Naive B cell (primary cell): Measurements from ENCODE around the gene DTNB. TPM values are rescaled to one million over a fixed set of nuclear protein-coding genes. Genes with fewer than 3 reads are reported as not detected.
A peak's percentile ranks its signal among the peaks of the same experiment; 100 is the strongest.

Experiments used
- ATAC-seq, 2 donors: fragments of 150-1000 bp; cut with Tn5 transposase; 2 replicates each; pipeline ENCODE4 v1.10.0; 2021; ENCODE audit warnings: low read depth in 2 of 2, mild to moderate bottlenecking in 2 of 2, moderate library complexity in 2 of 2
- DNase-seq: peaks from one replicate; pipeline ENCODE4 v3.0.0; 2022
- H3K27ac Mint-ChIP-seq, 6 donors: one replicate each; pipeline ENCODE4 v1.8.0; 2020 to 2022; ENCODE audit warnings: mild to moderate bottlenecking in 6 of 6, mixed read lengths in 6 of 6, moderate library complexity in 5 of 6, inconsistent platforms in 2 of 6
- H3K27me3 Mint-ChIP-seq, 3 donors: one replicate each; pipeline ENCODE4 v1.8.0; 2021 to 2022; ENCODE audit warnings: mixed read lengths in 3 of 3, mild to moderate bottlenecking in 1 of 3
- H3K36me3 Mint-ChIP-seq, 2 donors: one replicate each; pipeline ENCODE4 v1.8.0; 2020 to 2022; ENCODE audit warnings: mixed read lengths in 2 of 2, inconsistent platforms in 1 of 2, mild to moderate bottlenecking in 1 of 2
- H3K4me1 Mint-ChIP-seq, 3 donors: one replicate each; pipeline ENCODE4 v1.8.0; 2020 to 2022; ENCODE audit warnings: mixed read lengths in 3 of 3, inconsistent platforms in 1 of 3, mild to moderate bottlenecking in 1 of 3, moderate library complexity in 1 of 3
- H3K4me3 Mint-ChIP-seq, 8 donors: one replicate each; pipeline ENCODE4 v1.8.0; 2020 to 2022; ENCODE audit warnings: mild to moderate bottlenecking in 8 of 8, mixed read lengths in 8 of 8, moderate library complexity in 8 of 8, inconsistent platforms in 2 of 8
- H3K9me3 Mint-ChIP-seq, 7 donors: one replicate each; pipeline ENCODE4 v1.8.0; 2020 to 2022; ENCODE audit warnings: mixed read lengths in 7 of 7, mild to moderate bottlenecking in 5 of 7, inconsistent platforms in 2 of 7, moderate library complexity in 1 of 7
- polyA plus RNA-seq, 6 donors: library from polyadenylated mRNA; unstranded; fragments of 300-500 nt; fragmentation: Illumina TruSeq; gene quantifications; one replicate each; pipeline ENCODE4 v1.2.3, GENCODE V29; 2021; ENCODE audit warnings: low read depth in 6 of 6

The DTNB gene
- polyA plus RNA-seq, 6 donors from 2014 or later = 7.8 to 25.4 (median 16.1) TPM

DNA sequence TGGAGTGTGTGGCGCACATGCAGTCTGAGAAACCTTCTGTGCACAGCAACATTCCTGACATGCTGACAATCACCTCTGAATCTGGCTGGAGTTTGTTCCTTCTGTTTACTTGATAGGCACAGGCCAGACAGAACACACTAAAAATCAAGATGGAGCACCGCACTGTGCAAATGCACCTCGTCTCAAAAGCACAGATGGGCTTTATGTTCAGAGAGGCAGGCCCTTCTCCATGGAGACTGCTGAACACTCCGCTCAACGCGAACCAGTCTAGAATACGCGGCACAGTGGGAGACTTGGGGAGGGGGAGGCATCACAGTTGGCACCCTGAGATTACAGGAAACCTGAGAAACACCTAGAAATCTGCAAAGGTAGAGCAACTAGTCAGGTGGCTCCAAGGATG is 273.2 kb downstream of the DTNB start:
- Mint-ChIP-seq H3K4me3 (peak overlapping the region in 1 of 8 donors; percentile 41), H3K9me3 (no peaks in the 10 kb centered on the region), H3K36me3 (no peaks in the 10 kb centered on the region), H3K27ac (peak overlapping the region in 5 of 6 donors; percentile 19 to 96 (median 66)), H3K27me3 (no peaks in the 10 kb centered on the region), H3K4me1 (peaks cover 47 to 76% (median 52%) of the 10 kb centered on the region in 3 donors)
- no peak for DNase-seq
- ATAC-seq = no peak

DNA sequence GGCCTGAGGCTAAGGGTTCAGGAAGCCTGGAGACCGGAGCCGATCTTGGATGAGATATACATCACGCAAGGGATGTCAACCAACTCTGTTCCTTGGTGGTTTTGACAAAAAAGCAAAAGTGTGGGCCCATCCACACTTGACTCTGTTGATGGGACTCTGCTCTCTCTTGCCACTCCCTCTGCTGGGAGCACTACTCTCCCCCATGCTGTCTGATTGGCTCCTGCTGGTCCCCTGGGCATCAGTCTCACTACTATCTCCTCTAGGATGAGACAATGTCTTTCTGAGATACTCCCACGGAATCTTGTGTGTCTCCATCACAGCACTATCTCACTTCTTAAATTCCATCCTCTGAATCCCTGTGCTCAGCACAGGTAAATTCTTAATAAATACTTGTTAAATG is 274.8 kb downstream of the DTNB start:
- ATAC-seq = no peak
- peak overlapping the region in 1 of 8 donors; percentile 65 for H3K4me3 Mint-ChIP-seq
- H3K4me1 Mint-ChIP-seq = peaks cover 38 to 61% (median 42%) of the 10 kb centered on the region in 3 donors

DNA sequence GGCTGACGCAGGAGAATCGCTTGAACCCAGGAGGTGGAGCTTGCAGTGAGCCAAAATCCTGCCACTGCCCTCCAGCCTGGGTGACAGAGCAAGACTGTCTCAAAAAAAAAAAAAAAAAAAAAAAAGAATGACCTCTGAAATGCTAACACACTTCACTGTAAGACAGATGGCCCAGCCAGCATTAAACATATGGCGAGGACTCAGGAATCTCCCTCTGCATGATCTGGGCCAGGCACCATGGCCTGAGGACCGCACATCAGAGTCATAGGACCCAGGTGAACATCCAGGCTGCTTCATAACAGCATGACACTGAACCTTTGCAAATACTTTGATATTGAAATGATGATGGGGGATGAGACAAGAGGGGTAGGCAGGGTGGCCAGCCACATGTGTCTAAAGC is 275.6 kb downstream of the DTNB start:
- H3K36me3 Mint-ChIP-seq = no peaks in the 10 kb centered on the region
- H3K4me3 Mint-ChIP-seq = peak overlapping the region in 1 of 8 donors; percentile 49
- DNase-seq (no peak), ATAC-seq (no peak)
- H3K4me1 Mint-ChIP-seq = peaks cover 32 to 53% (median 34%) of the 10 kb centered on the region in 3 donors
- H3K27me3 Mint-ChIP-seq = no peaks in the 10 kb centered on the region
- H3K9me3 Mint-ChIP-seq = no peaks in the 10 kb centered on the region
- peak overlapping the region in 5 of 6 donors; percentile 8 to 62 (median 36) for H3K27ac Mint-ChIP-seq

More for the DNA sequence above, 274.8 kb downstream of the DTNB start:
- H3K27me3 Mint-ChIP-seq = no peaks in the 10 kb centered on the region
- no peak for DNase-seq
- peak overlapping the region in 2 of 6 donors; percentile 36 to 47 for H3K27ac Mint-ChIP-seq
- H3K9me3 Mint-ChIP-seq = no peaks in the 10 kb centered on the region
- H3K36me3 Mint-ChIP-seq = no peaks in the 10 kb centered on the region

DNA sequence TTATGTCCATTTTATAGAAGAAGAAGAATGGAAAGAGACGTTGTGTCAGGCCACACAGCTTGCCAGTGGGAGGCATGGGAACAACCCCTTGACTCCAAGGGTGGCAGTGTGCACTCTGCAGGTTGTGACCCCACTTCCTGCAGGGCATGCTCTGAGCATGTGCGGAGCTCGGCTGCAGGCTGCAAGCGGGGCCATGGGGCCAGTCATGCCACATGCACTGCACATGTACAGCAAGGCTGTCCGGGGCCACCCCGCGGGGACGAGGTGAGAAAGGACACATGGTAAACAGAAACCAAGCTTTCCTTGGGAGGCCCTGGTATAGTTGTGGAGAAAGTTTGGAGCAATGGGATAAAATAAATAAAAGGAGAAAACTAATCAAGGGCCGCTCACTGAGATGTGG is 284.2 kb downstream of the DTNB start:
- Mint-ChIP-seq H3K27me3 (no peaks in the 10 kb centered on the region), H3K36me3 (peaks cover 10 to 39% of the 10 kb centered on the region in 2 donors)

DNA sequence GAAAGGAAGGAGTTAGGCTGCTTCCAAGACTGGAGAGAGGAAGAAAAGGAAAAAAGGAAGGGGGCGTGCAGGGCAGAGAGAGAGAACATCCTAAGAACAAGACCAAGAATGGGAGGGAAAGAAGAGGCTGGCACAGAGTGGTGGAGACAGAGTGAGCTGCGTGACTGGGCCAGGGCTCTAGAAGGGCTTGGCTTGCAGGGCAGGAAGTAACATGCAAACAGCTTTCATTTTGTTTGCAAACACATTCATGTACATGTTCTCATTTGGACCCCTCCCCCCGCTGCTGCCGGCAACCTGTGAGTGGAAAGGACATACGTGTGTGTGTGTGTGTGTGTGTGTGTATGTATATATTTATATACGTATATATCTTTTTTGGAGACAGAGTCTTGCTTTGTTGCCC is 284.9 kb downstream of the DTNB start:
- Mint-ChIP-seq H3K27me3 (no peaks in the 10 kb centered on the region), H3K4me3 (peak overlapping the region in 2 of 8 donors; percentile 32 to 53), H3K36me3 (peaks cover 10 to 40% of the 10 kb centered on the region in 2 donors), H3K27ac (peak overlapping the region in 4 of 6 donors; percentile 27 to 75 (median 63)), H3K4me1 (peaks cover 7 to 15% (median 8%) of the 10 kb centered on the region in 3 donors), H3K9me3 (no peaks in the 10 kb centered on the region)
- DNase-seq = no peak
- ATAC-seq = no peak

More for the DNA sequence above, 284.2 kb downstream of the DTNB start:
- H3K27ac Mint-ChIP-seq = peak overlapping the region in 1 of 6 donors; percentile 52
- peaks cover 7 to 15% (median 8%) of the 10 kb centered on the region in 3 donors for H3K4me1 Mint-ChIP-seq
- ATAC-seq (no peak), DNase-seq (no peak)
- no peaks in the 10 kb centered on the region for H3K9me3 Mint-ChIP-seq
- H3K4me3 Mint-ChIP-seq = no peak overlapping the region

DNA sequence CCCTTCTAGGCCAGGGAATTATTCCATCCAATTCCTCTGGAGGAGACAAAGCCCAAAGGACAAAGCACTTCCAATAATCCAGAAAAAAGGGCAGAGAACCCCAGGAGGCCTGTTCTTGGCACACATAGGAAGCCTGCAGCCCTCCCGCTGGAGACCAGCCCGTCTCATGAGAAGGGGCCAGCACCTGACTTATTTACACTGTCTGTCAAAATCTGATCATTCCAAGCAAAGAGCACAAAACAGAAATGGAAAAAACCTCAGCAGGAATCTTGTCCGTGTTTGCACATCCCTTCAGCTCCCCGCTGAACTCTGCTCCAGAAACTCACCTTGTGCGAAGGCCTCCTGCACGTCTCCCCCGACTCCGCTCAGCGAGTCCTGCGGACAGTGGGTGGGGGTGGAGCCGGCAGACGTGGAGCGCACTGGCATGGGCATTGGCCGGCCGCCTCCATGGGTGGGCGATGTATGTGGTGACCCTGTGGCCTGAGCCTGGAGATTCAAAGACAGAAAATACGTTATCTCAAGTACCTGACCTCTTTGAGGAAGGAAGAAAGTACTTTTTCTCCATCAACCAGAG is 285.4 kb downstream of the DTNB start:
- Mint-ChIP-seq H3K27ac (peak overlapping the region in 3 of 6 donors; percentile 27 to 74 (median 74)), H3K27me3 (no peaks in the 10 kb centered on the region), H3K36me3 (peaks cover 10 to 40% of the 10 kb centered on the region in 2 donors), H3K4me3 (peak overlapping the region in 1 of 8 donors; percentile 53), H3K9me3 (no peaks in the 10 kb centered on the region), H3K4me1 (peaks cover 7 to 15% (median 8%) of the 10 kb centered on the region in 3 donors)
- no peak for ATAC-seq
- no peak for DNase-seq

DNA sequence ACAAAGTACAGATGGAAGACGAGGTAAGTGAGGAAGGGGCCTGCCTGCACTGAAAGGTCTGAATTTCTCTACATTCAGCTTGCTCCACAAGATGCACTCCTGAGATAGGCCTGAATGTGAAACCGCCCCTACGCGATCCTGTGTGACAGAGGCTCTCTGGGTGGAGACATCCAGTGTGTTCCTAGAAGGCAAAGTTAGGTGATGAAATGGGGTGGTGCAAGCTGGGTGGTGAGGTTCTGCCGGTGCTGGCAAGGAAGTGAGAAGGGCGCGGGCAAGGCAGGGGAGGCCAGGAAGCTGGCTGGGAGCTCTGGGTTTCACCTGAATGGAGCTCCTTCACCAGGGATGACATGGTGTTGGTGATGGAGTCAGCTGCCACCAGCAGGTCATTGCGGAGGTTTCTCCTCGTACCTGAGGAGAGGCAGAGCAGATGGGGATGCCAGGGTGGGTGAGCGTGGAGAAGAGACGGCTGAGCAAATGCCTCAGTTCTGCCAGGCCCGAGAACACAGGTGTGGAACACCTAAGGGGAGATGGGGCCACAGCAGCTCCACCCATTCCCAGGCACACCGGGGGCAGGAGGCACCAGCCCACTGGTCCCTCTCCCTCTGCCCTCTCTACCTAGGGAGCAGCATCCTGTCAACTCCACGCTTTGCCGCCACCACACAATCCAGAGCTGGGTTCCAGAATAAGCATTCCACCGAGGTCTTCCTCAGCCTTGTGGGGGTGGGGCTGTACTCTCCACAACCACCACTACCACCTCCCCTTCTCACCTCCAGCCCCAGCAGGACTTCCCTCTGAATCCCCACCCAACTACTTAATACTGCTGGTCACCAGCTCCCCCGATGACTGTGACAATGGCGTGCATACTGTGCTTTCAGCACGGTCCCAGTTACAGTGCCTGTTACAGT is 286.2 kb downstream of the DTNB start:
- DNase-seq (no peak), ATAC-seq (no peak)
- peaks cover 10 to 40% of the 10 kb centered on the region in 2 donors for H3K36me3 Mint-ChIP-seq
- peak overlapping the region in 2 of 6 donors; percentile 4 to 42 for H3K27ac Mint-ChIP-seq
- no peaks in the 10 kb centered on the region for H3K9me3 Mint-ChIP-seq
- H3K4me3 Mint-ChIP-seq = no peak overlapping the region
- H3K4me1 Mint-ChIP-seq = peaks cover 7 to 15% (median 8%) of the 10 kb centered on the region in 3 donors
- no peaks in the 10 kb centered on the region for H3K27me3 Mint-ChIP-seq

DNA sequence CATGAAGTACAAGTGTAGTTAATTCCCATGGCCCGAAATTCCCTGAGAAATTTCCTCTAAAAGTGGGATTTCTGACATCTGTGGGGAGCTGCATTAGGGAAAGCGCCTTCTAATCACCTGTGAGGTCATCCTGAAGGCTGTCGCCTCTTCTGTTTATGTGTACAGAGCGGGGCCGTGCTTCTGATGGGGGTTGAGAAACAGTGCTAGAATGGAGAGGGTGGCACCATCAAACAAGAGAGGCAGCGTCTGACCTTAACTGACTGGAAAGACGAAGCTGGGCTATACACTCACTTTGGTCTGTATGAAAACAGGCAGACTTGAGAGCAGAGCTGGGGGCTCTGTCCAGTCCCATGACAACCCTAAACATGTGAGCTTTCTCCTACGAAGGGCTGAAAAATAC is 287.5 kb downstream of the DTNB start:
- H3K27me3 Mint-ChIP-seq = no peaks in the 10 kb centered on the region
- DNase-seq = no peak
- no peaks in the 10 kb centered on the region for H3K9me3 Mint-ChIP-seq
- H3K36me3 Mint-ChIP-seq = peaks cover 10 to 32% of the 10 kb centered on the region in 2 donors
- peaks cover 8 to 14% (median 12%) of the 10 kb centered on the region in 3 donors for H3K4me1 Mint-ChIP-seq
- H3K4me3 Mint-ChIP-seq = no peak overlapping the region
- H3K27ac Mint-ChIP-seq = no peak overlapping the region
- ATAC-seq = no peak

DNA sequence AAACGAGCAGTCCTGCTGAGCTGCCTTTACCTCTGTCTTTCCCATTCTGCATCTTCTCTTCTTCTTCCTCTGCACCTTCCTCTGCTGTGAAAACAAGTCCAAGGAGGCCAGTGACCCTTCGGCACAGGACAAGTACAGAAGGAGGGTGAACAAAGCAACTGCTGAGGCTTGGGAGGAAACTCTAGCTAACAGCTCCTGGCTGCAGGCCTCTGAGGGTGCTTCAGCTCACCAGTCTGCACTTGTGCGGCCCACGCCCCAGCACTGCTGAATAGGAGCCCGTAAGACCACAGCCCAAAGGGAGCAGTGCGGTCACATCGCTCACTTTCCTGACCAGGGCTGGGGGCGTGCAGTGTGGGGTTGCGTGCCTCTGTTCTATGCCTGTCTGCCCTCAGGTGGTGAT is 289.6 kb downstream of the DTNB start:
- Mint-ChIP-seq H3K9me3 (peaks cover 0 to 1% (median 0%) of the 10 kb centered on the region in 7 donors), H3K27ac (no peak overlapping the region), H3K4me3 (no peak overlapping the region), H3K27me3 (no peaks in the 10 kb centered on the region), H3K36me3 (peaks cover 10 to 32% of the 10 kb centered on the region in 2 donors), H3K4me1 (peaks cover 12 to 20% (median 17%) of the 10 kb centered on the region in 3 donors)
- ATAC-seq (no peak), DNase-seq (no peak)

DNA sequence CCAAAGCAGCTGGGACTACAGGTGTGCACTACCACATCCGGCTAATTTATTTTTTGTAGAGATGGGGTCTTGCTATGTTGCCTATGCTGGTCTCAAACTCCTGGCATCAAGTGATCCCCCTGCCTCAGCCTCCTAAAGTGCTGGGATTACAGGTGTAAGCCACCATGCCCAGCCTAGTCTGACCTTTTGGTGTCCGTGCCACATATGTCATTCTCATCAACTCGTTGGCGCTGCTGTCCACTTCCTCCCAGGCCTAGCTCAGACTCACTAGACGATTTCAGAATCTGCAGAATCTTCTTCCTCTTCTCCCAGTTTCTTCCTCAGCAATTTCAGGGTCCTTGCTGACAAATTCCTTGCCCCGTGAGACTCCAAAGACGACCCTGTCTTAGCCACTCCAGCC is 291.9 kb downstream of the DTNB start:
- peaks cover 3 to 11% of the 10 kb centered on the region in 2 donors for H3K36me3 Mint-ChIP-seq
- ATAC-seq = no peak
- peaks cover 0 to 3% (median 0%) of the 10 kb centered on the region in 7 donors for H3K9me3 Mint-ChIP-seq
- H3K4me3 Mint-ChIP-seq = no peak overlapping the region
- no peak for DNase-seq
- H3K27ac Mint-ChIP-seq = peak overlapping the region in 1 of 6 donors; percentile 62
- H3K27me3 Mint-ChIP-seq = no peaks in the 10 kb centered on the region
- peaks cover 16 to 33% (median 33%) of the 10 kb centered on the region in 3 donors for H3K4me1 Mint-ChIP-seq

DNA sequence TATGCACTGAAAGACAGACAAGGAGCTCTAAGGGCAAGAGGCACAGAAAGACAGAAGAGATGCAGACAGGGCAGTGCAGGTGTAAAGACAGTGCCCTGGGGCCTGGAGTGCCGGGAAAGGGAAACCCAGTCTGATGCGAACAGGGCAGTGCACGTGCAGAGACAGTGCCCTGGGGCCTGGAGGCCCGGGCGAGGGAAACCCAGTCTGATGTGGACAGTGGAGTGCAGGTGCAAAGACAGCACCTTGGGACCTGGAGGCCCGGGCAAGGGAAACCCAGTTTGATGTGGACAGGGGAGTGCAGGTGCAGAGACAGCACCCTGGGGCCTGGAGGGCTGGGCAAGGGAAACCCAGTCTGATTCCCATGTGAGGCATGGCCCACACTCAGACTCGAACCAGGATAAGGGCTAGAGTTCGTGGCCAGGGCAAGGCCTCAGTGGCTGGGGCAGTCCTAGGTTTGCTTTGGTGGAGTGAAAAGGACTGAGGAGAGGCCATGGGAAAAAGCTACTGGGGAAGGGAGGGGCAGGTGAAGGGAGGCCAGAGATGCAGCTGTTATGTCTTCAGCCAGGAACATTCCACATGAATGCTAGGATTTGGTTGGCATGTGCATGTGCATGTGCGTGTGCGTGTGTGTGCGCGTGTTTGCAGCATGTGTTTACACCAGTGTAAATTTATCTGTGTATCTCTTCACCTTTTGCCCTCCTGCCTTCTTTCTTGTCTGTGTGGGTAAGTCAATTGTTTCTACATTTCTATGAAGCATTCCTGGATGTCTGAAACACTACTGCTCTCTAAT is 292.6 kb downstream of the DTNB start:
- Mint-ChIP-seq H3K4me1 (peaks cover 20 to 39% (median 39%) of the 10 kb centered on the region in 3 donors), H3K36me3 (peaks cover 0 to 7% of the 10 kb centered on the region in 2 donors), H3K9me3 (peaks cover 0 to 3% (median 0%) of the 10 kb centered on the region in 7 donors), H3K27me3 (no peaks in the 10 kb centered on the region), H3K27ac (peak overlapping the region in 1 of 6 donors; percentile 56), H3K4me3 (no peak overlapping the region)
- ATAC-seq (no peak), DNase-seq (no peak)

DNA sequence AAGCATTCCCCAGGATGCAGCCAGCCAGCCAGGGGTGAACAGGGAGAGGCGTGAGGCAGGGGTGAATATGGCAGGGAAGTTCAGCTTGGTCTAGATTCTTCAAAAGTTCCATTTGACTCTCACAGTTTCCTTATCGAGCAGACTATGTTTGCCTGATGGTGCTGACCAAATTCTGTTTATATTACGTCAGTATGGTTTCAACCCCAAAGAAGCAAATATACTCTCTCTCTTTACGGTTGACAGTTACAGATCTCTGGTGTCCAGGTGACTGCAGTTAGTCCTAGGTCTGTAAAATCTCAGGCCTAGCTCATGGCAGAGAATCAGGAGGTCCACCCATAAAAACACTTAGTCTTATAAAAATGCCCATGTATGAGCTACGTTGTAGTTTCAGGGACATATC is 293.4 kb downstream of the DTNB start:
- Mint-ChIP-seq H3K27ac (peak overlapping the region in 3 of 6 donors; percentile 48 to 61 (median 60)), H3K27me3 (no peaks in the 10 kb centered on the region), H3K4me1 (peaks cover 23 to 39% (median 39%) of the 10 kb centered on the region in 3 donors), H3K36me3 (peaks cover 0 to 7% of the 10 kb centered on the region in 2 donors), H3K9me3 (peaks cover 0 to 3% (median 0%) of the 10 kb centered on the region in 7 donors), H3K4me3 (no peak overlapping the region)
- ATAC-seq (no peak), DNase-seq (no peak)

DNA sequence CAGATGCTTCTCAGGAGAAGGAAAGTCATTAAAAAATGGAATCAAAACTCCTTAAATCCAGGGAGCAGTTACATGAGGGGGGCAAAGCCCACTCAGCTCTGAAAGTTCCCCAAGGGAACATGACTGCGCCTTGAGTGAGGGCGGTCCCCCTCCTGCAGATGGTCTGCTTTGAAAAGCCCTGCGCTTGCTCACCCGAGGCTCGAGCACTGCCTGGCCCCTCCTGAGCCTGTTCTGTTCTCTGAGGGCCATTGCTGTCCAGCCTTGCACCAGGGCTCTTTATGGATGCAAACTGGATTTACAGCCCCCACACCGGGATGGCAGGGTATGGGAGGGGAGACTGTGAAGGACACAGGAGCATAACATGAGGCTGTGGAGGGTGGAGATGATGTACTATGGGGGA is 293.8 kb downstream of the DTNB start:
- DNase-seq = no peak
- peaks cover 24 to 39% (median 39%) of the 10 kb centered on the region in 3 donors for H3K4me1 Mint-ChIP-seq
- H3K4me3 Mint-ChIP-seq = no peak overlapping the region
- peak overlapping the region in 2 of 6 donors; percentile 16 to 61 for H3K27ac Mint-ChIP-seq
- ATAC-seq = no peak
- peaks cover 0 to 5% of the 10 kb centered on the region in 2 donors for H3K36me3 Mint-ChIP-seq
- no peaks in the 10 kb centered on the region for H3K27me3 Mint-ChIP-seq
- peaks cover 0 to 3% (median 0%) of the 10 kb centered on the region in 7 donors for H3K9me3 Mint-ChIP-seq
